ENCODE measurements around the gene JARID2.

DNA sequence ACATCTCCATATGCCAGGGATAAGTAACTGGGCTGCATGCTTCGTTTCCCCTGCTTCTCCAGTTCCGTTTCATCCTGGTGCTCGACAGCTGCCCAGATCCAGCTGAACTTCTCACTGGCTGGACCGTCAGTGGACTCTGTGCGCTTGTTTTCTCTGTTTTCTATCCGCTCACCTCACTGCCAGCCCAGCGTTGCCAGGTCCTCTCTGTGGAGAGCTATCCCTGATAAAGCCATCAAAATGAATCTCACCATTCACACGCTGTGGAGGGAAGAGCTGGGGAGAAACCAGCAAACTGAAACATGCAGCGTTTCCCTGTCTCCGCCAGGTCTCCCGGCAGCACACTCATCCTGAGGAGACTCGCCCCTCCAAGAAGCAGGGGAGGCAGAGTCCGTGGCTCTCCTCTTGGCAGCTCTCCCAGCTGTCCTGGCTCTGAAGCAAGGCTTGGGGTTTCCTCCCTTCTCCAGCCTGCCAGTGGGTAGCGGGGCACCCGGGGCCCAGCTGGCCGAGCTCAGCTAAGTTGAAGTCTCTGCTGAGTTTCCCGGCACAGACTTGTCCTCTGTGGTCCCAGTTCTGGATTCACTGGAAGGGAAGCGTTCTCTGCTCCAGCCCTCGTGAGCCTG lies 256.1 kb downstream of the JARID2 start:
- no peak for TF ChIP-seq MEF2D (CRISPR knock-in tag; IDR thresholded peaks at IDR 0.05)
- TF ChIP-seq MXI1 (IDR thresholded peaks at IDR 0.05; ENCODE audit: borderline replicate concordance, low read depth, low read length) = no peak
- no peak for TF ChIP-seq PCBP1 (IDR thresholded peaks at IDR 0.05; ENCODE audit: borderline replicate concordance, low read depth, low read length)
- no peak for TF ChIP-seq NR2F1 (CRISPR knock-in tag; IDR thresholded peaks at IDR 0.05)
- no peak for TF ChIP-seq HIVEP1 (CRISPR knock-in tag; IDR thresholded peaks at IDR 0.05)
- TF ChIP-seq KDM2A (CRISPR knock-in tag; IDR thresholded peaks at IDR 0.05; ENCODE audit: borderline replicate concordance, low read depth) = no peak
- TF ChIP-seq ZNF609 (CRISPR knock-in tag; IDR thresholded peaks at IDR 0.05; ENCODE audit: borderline replicate concordance) = no peak
- TF ChIP-seq RNF2 (conservative IDR thresholded peaks at IDR 0.05; ENCODE audit: low read depth) = no peak
- TF ChIP-seq EZH2 (conservative IDR thresholded peaks at IDR 0.05; ENCODE audit: low read depth, low read length) = no peak
- no peak for TF ChIP-seq MLXIP (CRISPR knock-in tag; IDR thresholded peaks at IDR 0.05; ENCODE audit: borderline replicate concordance)
- TF ChIP-seq HDAC2 (CRISPR knock-in tag; IDR thresholded peaks at IDR 0.05) = no peak

Measured in HepG2 (cell line).